HepG2 (cell line): Measurements from ENCODE around the gene TMEM223. TPM values are rescaled to one million over a fixed set of nuclear protein-coding genes. Genes with fewer than 3 reads are reported as not detected.
A peak's percentile ranks its signal among the peaks of the same experiment; 100 is the strongest.
"Not testable (repeated sequence)": the region's sequence is repeated elsewhere in the genome, so short reads cannot be mapped to it uniquely, and the experiment has no call there.

Experiments
- FOXP1 ChIP-seq, 2 experiments: fragments of 450-650 bp in 1 of 2; IDR thresholded peaks; 2 replicates each; pipeline ENCODE4 v1.6.1; 2017 to 2018; ENCODE audit warnings: antibody characterized with exemption in 1 of 2
- HDAC1 ChIP-seq: sonication (generic); formaldehyde crosslinking; IDR thresholded peaks from 2 replicates; pipeline ENCODE4 v1.5.1; 2020; ENCODE audit warnings: mild to moderate bottlenecking, missing genetic modification reagents
- TBX3 ChIP-seq: fragments of 450-650 bp; IDR thresholded peaks from 2 replicates; pipeline ENCODE4 v1.6.1; 2017; ENCODE audit warnings: antibody characterized with exemption, mild to moderate bottlenecking, inconsistent platforms, borderline replicate concordance
- ZMYM3 ChIP-seq: sonication (generic); formaldehyde crosslinking; IDR thresholded peaks from 2 replicates; pipeline ENCODE4 v1.5.1; 2020; ENCODE audit warnings: mild to moderate bottlenecking, missing genetic modification reagents
- ZNF337 ChIP-seq: sonication (generic); formaldehyde crosslinking; IDR thresholded peaks from 2 replicates; pipeline ENCODE4 v1.5.1; 2020; ENCODE audit warnings: missing genetic modification reagents, low read depth, mild to moderate bottlenecking, borderline replicate concordance
- ZNF558 ChIP-seq: sonication (generic); formaldehyde crosslinking; IDR thresholded peaks from 2 replicates; pipeline ENCODE4 v1.9.0; 2022; ENCODE audit warnings: mild to moderate bottlenecking, missing genetic modification reagents, borderline replicate concordance
- polyA plus RNA-seq, 8 experiments: library from polyadenylated mRNA; depleted of rRNA in 3 of 8; stranded (reverse) in 7 of 8; unstranded in 1 of 8; fragments of >200 nt; fragmentation: Illumina TruSeq in 4 of 8; extraction: Trizol in 4 of 8; gene quantifications; 2 replicates each; pipeline versions ENCODE4 v1.2.1 to v1.2.3, GENCODE V29; 2011 to 2016; ENCODE audit warnings: low read depth in 4 of 8, missing spikeins in 1 of 8, mixed read lengths in 1 of 8; ENCODE audit not compliant: insufficient read depth in 1 of 8
- total RNA-seq, 5 experiments: library from RNA; depleted of rRNA; stranded (reverse); fragments of >200 nt; fragmentation: Illumina TruSeq; extraction: Trizol; gene quantifications; 2 replicates each; pipeline ENCODE4 v1.2.3, GENCODE V29; 2016; ENCODE audit warnings: low read depth in 1 of 5
- TF ChIP-seq, protein P1 (sequence below): sonication (generic); formaldehyde crosslinking; IDR thresholded peaks from 2 replicates; pipeline ENCODE4 v1.4.0; 2020; ENCODE audit warnings: missing genetic modification reagents
- TF ChIP-seq, protein P2 (sequence below): sonication (generic); formaldehyde crosslinking; IDR thresholded peaks from 2 replicates; pipeline ENCODE4 v1.5.0; 2020; ENCODE audit warnings: missing genetic modification reagents, mild to moderate bottlenecking, borderline replicate concordance
- TF ChIP-seq, protein P3 (sequence below): sonication (generic); formaldehyde crosslinking; IDR thresholded peaks from 2 replicates; pipeline ENCODE4 v1.9.0; 2022; ENCODE audit warnings: missing genetic modification reagents, mild to moderate bottlenecking, borderline replicate concordance

The TMEM223 gene
- total and polyA plus RNA-seq, 2 of the 13 experiments (the other 11 are each of a cell fraction or from before 2014, with no cell fraction given) = 19.5 to 24.9 TPM

DNA sequence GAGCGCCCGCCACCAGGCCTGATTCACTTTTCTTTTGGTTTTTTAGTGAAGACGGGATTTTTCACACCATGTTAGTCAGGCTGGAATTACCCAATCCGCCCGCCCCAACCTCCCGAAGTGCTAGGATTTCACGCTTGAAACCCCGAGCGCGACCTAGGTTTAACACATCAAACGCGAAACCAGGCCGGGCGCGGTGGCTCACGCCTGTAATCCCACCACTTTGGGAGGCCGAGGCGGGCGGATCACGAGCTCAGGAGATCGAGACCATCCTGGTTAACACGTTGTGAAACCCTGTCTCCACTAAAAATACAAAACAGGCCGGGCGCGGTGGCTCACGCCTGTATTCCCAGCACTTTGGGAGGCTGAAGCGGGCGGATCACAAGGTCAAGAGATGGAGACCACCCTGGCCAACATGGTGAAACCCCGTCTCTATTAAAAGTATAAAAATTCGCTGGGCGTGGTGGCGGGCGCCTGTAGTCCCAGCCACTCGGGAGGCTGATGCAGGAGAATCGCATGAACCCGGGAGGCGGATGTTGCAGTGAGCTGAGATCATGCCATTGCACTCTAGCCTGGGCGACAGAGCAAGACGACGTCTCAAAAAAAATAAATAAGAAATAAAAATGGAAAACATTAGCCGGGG is 49.0 kb upstream of the TMEM223 start (continued):
- TF ChIP-seq, protein P1, sequence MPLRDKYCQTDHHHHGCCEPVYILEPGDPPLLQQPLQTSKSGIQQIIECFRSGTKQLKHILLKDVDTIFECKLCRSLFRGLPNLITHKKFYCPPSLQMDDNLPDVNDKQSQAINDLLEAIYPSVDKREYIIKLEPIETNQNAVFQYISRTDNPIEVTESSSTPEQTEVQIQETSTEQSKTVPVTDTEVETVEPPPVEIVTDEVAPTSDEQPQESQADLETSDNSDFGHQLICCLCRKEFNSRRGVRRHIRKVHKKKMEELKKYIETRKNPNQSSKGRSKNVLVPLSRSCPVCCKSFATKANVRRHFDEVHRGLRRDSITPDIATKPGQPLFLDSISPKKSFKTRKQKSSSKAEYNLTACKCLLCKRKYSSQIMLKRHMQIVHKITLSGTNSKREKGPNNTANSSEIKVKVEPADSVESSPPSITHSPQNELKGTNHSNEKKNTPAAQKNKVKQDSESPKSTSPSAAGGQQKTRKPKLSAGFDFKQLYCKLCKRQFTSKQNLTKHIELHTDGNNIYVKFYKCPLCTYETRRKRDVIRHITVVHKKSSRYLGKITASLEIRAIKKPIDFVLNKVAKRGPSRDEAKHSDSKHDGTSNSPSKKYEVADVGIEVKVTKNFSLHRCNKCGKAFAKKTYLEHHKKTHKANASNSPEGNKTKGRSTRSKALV (CRISPR knock-in tag) = 0 out of 2 replicates have a peak, but pooled peaks have one; percentile 27
- TF ChIP-seq FOXP1 (IDR thresholded peaks at IDR 0.05) = not testable (repeated sequence)
- TF ChIP-seq FOXP1 (CRISPR knock-in tag; IDR thresholded peaks at IDR 0.05) (0 out of 2 replicates have a peak, but pooled peaks have one; percentile 1), HDAC1 (peak; percentile 44; the same call in 1 of the 2 replicates), TBX3 (peak; percentile 26; the same call in 1 of the 2 replicates), ZMYM3 (CRISPR knock-in tag) (peak; percentile 37; the same call in 1 of the 2 replicates), ZNF558 (CRISPR knock-in tag) (0 out of 2 replicates have a peak, but pooled peaks have one; percentile 43), ZNF337 (CRISPR knock-in tag) (peak; percentile 16; the same call in 1 of the 2 replicates)
- TF ChIP-seq, protein P2, sequence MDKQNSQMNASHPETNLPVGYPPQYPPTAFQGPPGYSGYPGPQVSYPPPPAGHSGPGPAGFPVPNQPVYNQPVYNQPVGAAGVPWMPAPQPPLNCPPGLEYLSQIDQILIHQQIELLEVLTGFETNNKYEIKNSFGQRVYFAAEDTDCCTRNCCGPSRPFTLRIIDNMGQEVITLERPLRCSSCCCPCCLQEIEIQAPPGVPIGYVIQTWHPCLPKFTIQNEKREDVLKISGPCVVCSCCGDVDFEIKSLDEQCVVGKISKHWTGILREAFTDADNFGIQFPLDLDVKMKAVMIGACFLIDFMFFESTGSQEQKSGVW (CRISPR knock-in tag) = 0 out of 2 replicates have a peak, but pooled peaks have one; percentile 66
- TF ChIP-seq, protein P3, sequence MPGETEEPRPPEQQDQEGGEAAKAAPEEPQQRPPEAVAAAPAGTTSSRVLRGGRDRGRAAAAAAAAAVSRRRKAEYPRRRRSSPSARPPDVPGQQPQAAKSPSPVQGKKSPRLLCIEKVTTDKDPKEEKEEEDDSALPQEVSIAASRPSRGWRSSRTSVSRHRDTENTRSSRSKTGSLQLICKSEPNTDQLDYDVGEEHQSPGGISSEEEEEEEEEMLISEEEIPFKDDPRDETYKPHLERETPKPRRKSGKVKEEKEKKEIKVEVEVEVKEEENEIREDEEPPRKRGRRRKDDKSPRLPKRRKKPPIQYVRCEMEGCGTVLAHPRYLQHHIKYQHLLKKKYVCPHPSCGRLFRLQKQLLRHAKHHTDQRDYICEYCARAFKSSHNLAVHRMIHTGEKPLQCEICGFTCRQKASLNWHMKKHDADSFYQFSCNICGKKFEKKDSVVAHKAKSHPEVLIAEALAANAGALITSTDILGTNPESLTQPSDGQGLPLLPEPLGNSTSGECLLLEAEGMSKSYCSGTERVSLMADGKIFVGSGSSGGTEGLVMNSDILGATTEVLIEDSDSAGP = 0 out of 2 replicates have a peak, but pooled peaks have one; percentile 5
